Central memory CD4-positive, alpha-beta T cell (primary cell): ENCODE measurements around the gene SLC35D1.

Source experiments
- DNase-seq: peaks from one replicate; pipeline ENCODE4 v3.0.0; 2022

Gene SLC35D1

GRCh38 chr1:67043366-67043765, 10.6 kb downstream of the SLC35D1 start:
- DNase-seq: no peak

- DNase-seq: no peak
Observed at GRCh38 chr1:67041841-67042503, 12.0 kb downstream of the SLC35D1 start.

GRCh38 chr1:67040405-67040804, 13.5 kb downstream of the SLC35D1 start:
- no peak for DNase-seq

GRCh38 chr1:67031859-67032247, 22.1 kb downstream of the SLC35D1 start:
- no peak for DNase-seq

GRCh38 chr1:67031121-67031858, 22.7 kb downstream of the SLC35D1 start:
- DNase-seq: no peak

- DNase-seq: no peak
Observed at GRCh38 chr1:67029472-67029871, 24.5 kb downstream of the SLC35D1 start.

- DNase-seq: no peak
Observed at GRCh38 chr1:67020765-67021164, 33.2 kb downstream of the SLC35D1 start.

GRCh38 chr1:67020304-67020703, 33.6 kb downstream of the SLC35D1 start:
- no peak for DNase-seq

GRCh38 chr1:67019600-67020136, 34.3 kb downstream of the SLC35D1 start:
- DNase-seq: no peak

GRCh38 chr1:67019121-67019520, 34.8 kb downstream of the SLC35D1 start:
- no peak for DNase-seq

- no peak for DNase-seq
Observed at GRCh38 chr1:67018574-67018973, 35.4 kb downstream of the SLC35D1 start.

- DNase-seq: no peak
Observed at GRCh38 chr1:67013573-67013972, 40.4 kb downstream of the SLC35D1 start.

- DNase-seq: no peak
Observed at GRCh38 chr1:67009792-67010191, 44.2 kb downstream of the SLC35D1 start.

- no peak for DNase-seq
Observed at GRCh38 chr1:67005068-67005467, 48.9 kb downstream of the SLC35D1 start.

- DNase-seq: no peak
Observed at GRCh38 chr1:67004176-67004575, 49.8 kb downstream of the SLC35D1 start.

GRCh38 chr1:67001682-67002425, 52.1 kb downstream of the SLC35D1 start:
- no peak for DNase-seq

- no peak for DNase-seq
Observed at GRCh38 chr1:66999640-67000400, 54.1 kb downstream of the SLC35D1 start.

- DNase-seq: no peak
Observed at GRCh38 chr1:66998972-66999371, 55.0 kb downstream of the SLC35D1 start.

- DNase-seq: peak; percentile 49
Observed at GRCh38 chr1:66996018-66996682, 57.8 kb downstream of the SLC35D1 start.

- DNase-seq: no peak
Observed at GRCh38 chr1:66993076-66993475, 60.9 kb downstream of the SLC35D1 start.

- no peak for DNase-seq
Observed at GRCh38 chr1:66985835-66986234, 68.1 kb downstream of the SLC35D1 start.

- no peak for DNase-seq
Observed at GRCh38 chr1:66984491-66984890, 69.5 kb downstream of the SLC35D1 start.
